C4-2B (cell line): Measurements from ENCODE around the gene ATP6V0A1.

Experiments used
- ZFX ChIP-seq: fragments of 450-650 bp; IDR thresholded peaks from 2 replicates; pipeline ENCODE4 v1.6.1; 2017
- TF ChIP-seq, protein P1 (sequence below): fragments of 450-650 bp; conservative IDR thresholded peaks from 2 replicates; pipeline ENCODE4 v1.5.1; 2017; ENCODE audit warnings: mild to moderate bottlenecking

DNA sequence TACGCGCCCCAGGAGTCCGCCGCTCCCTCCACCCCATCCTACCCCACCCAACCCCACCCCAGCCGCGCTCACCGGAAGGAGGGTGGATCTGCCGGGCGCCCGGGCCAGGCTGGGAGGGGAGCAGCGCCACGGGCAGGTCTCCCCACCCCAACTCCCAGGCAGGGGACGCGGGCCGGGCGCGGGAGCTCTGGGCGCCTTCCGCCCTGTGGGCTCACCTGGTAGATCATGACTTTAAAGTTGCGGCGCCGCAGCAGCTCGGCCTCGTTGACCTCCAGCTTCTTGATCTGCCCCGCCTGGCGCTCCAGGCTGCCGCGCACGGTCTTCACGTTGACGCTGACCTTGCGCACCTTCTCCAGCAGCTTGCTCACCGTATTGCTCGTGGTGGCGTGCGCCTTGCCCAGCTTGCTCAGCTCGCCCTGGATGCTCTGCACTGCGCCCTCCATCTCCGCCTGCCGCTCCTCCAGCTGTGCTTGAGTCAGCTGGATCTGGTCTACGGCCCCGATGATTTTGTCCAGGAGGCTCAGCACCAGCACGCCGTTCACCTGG, 36.2 kb upstream of the ATP6V0A1 start:
- TF ChIP-seq, protein P1, sequence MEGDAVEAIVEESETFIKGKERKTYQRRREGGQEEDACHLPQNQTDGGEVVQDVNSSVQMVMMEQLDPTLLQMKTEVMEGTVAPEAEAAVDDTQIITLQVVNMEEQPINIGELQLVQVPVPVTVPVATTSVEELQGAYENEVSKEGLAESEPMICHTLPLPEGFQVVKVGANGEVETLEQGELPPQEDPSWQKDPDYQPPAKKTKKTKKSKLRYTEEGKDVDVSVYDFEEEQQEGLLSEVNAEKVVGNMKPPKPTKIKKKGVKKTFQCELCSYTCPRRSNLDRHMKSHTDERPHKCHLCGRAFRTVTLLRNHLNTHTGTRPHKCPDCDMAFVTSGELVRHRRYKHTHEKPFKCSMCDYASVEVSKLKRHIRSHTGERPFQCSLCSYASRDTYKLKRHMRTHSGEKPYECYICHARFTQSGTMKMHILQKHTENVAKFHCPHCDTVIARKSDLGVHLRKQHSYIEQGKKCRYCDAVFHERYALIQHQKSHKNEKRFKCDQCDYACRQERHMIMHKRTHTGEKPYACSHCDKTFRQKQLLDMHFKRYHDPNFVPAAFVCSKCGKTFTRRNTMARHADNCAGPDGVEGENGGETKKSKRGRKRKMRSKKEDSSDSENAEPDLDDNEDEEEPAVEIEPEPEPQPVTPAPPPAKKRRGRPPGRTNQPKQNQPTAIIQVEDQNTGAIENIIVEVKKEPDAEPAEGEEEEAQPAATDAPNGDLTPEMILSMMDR = no peak
- TF ChIP-seq ZFX = no peak
